Kidney (tissue), 14 donors: Measurements from ENCODE around the gene RECK. TPM values are rescaled to one million over a fixed set of nuclear protein-coding genes. Genes with fewer than 3 reads are reported as not detected.
"Not testable (repeated sequence)": the region's sequence is repeated elsewhere in the genome, so short reads cannot be mapped to it uniquely, and the experiment has no call there.

Source experiments
- DNase-seq, 5 donors: peaks; one replicate each; pipeline ENCODE4 v3.0.0-alpha.2; 2013 to 2020
- FAIRE-seq: peaks from 2 replicates; lab custom pipeline; 2012; peaks lifted over from hg19 to GRCh38; lab: Jason Lieb, UNC
- H3K27ac ChIP-seq, 2 donors: one replicate each; pipeline ENCODE4 v1.7.0; 2013; ENCODE audit warnings: low read depth in 2 of 2, low read length in 2 of 2, inconsistent platforms in 1 of 2
- H3K27me3 ChIP-seq: one replicate; pipeline ENCODE4 v1.7.1; 2013; ENCODE audit warnings: low read length, inconsistent platforms; ENCODE audit not compliant: control insufficient read depth, insufficient read depth
- H3K36me3 ChIP-seq, 3 donors: one replicate each; pipeline versions ENCODE4 v1.7.0 to v1.7.1; 2013; ENCODE audit warnings: low read length in 3 of 3, control low read depth in 1 of 3, inconsistent platforms in 1 of 3; ENCODE audit not compliant: insufficient read depth in 3 of 3, control insufficient read depth in 2 of 3
- H3K4me1 ChIP-seq, 3 donors: one replicate each; pipeline versions ENCODE4 v1.7.0 to v1.7.1; 2013; ENCODE audit warnings: low read length in 3 of 3, inconsistent platforms in 1 of 3, low read depth in 1 of 3; ENCODE audit not compliant: control insufficient read depth in 2 of 3, insufficient read depth in 2 of 3
- H3K4me3 ChIP-seq, 3 donors: one replicate each; pipeline versions ENCODE4 v1.7.0 to v1.8.1; 2013; ENCODE audit warnings: low read length in 3 of 3, control low read depth in 1 of 3, inconsistent platforms in 1 of 3
- H3K9ac ChIP-seq, 3 donors: one replicate each; pipeline versions ENCODE4 v1.7.0 to v1.7.1; 2013; ENCODE audit warnings: low read length in 3 of 3, control low read depth in 1 of 3, inconsistent platforms in 1 of 3
- H3K9me3 ChIP-seq, 3 donors: one replicate each; pipeline versions ENCODE4 v1.7.0 to v1.7.1; 2013; ENCODE audit warnings: low read length in 3 of 3, control low read depth in 1 of 3, inconsistent platforms in 1 of 3; ENCODE audit not compliant: control insufficient read depth in 2 of 3, insufficient read depth in 1 of 3
- CTCF ChIP-seq: IDR thresholded peaks from 3 replicates; pipeline ENCODE4 v1.5.1; 2012; ENCODE audit warnings: mild to moderate bottlenecking, moderate library complexity, borderline replicate concordance; ENCODE audit not compliant: insufficient read depth; ENCODE audit errors: extremely low read depth
- intact Hi-C: fragments of 100-400 bp; cut with DNase I; formaldehyde crosslinking; loops from one replicate; pipeline ENCODE4 v1.11.1; 2022
- polyA plus RNA-seq: library from polyadenylated mRNA; stranded (reverse); fragments of 350-450 nt; fragmentation: Illumina TruSeq; extraction: RNeasy Lipid Tissue Mini Kit (QIAGEN cat#74804); gene quantifications from one replicate; pipeline ENCODE4 v1.2.3, GENCODE V29; 2014; ENCODE audit warnings: low read depth, low replicate concordance; ENCODE audit not compliant: insufficient read depth
- total RNA-seq: library from RNA; stranded (reverse); fragmentation: NEBNext Ultra II Directional; extraction: Animal tissue kit (Norgen Biotek cat#: 25700); gene quantifications from one replicate; pipeline ENCODE4 v1.2.1, GENCODE V29; 2021
- donor health status: control.
- donor health status: control.
- donor health status: control.
- donor health status: control.
- donor health status: control.
- donor health status: DM: yes; HTN: yes; CAD: no.
- donor health status: Normal renal cell carcinoma (clear cell type).

The RECK gene
- total and polyA plus RNA-seq, 2 donors from 2014 or later: 4.5 to 10.4 TPM

GRCh38 chr9:35993976-35994720 is 42.6 kb upstream of the RECK start:
- Histone ChIP-seq H3K4me3 (no peak overlapping the region), H3K27ac (no peak overlapping the region), H3K4me1 (no peaks in the 10 kb centered on the region), H3K27me3 (no peaks in the 10 kb centered on the region), H3K36me3 (no peaks in the 10 kb centered on the region), H3K9me3 (peaks cover 0 to 10% (median 0%) of the 10 kb centered on the region in 3 donors), H3K9ac (no peak overlapping the region)
- TF ChIP-seq CTCF: no peak
- intact Hi-C loops: no loop called here
- DNase-seq (no peak), FAIRE-seq (no peak)

- intact Hi-C loops: no loop called here
- H3K4me3 ChIP-seq: no peak overlapping the region
- H3K36me3 ChIP-seq: no peaks in the 10 kb centered on the region
- no peak for FAIRE-seq
- H3K27me3 ChIP-seq: no peaks in the 10 kb centered on the region
- peaks cover 0 to 10% (median 0%) of the 10 kb centered on the region in 3 donors for H3K9me3 ChIP-seq
- H3K27ac ChIP-seq: no peak overlapping the region
- no peak for TF ChIP-seq CTCF
- no peak overlapping the region for H3K9ac ChIP-seq
- DNase-seq: no peak
- H3K4me1 ChIP-seq: no peaks in the 10 kb centered on the region
These were observed 41.8 kb upstream of the RECK start for GRCh38 chr9:35994959-35995358.

- no peaks in the 10 kb centered on the region for H3K4me1 ChIP-seq
- H3K36me3 ChIP-seq: no peaks in the 10 kb centered on the region
- intact Hi-C loops: no loop called here
- TF ChIP-seq CTCF: no peak
- DNase-seq (no peak), FAIRE-seq (no peak)
- peaks cover 0 to 10% (median 0%) of the 10 kb centered on the region in 3 donors for H3K9me3 ChIP-seq
- H3K27me3 ChIP-seq: no peaks in the 10 kb centered on the region
- H3K4me3 ChIP-seq: no peak overlapping the region
- no peak overlapping the region for H3K9ac ChIP-seq
- H3K27ac ChIP-seq: no peak overlapping the region
These were observed 40.2 kb upstream of the RECK start for GRCh38 chr9:35996358-35996970.

- H3K4me1 ChIP-seq, H3K9ac ChIP-seq, H3K27me3 ChIP-seq, H3K9me3 ChIP-seq, H3K36me3 ChIP-seq, intact Hi-C loops, DNase-seq, H3K27ac ChIP-seq, H3K4me3 ChIP-seq, FAIRE-seq: not testable (repeated sequence)
These were observed 39.7 kb upstream of the RECK start for GRCh38 chr9:35997016-35997415.
